CD4-positive, CD25-positive, alpha-beta regulatory T cell (primary cell): ENCODE measurements around the gene MRTFB. TPM values are rescaled to one million over a fixed set of nuclear protein-coding genes. Genes with fewer than 3 reads are reported as not detected.

ENCODE experiments used
- ATAC-seq, 2 donors: fragments of 150-1000 bp; cut with Tn5 transposase; one replicate each; pipeline ENCODE4 v1.10.0; 2021; ENCODE audit warnings: low read depth in 2 of 2, moderate number of reproducible peaks in 2 of 2, moderate library complexity in 1 of 2
- DNase-seq, 3 donors: peaks; one replicate each; pipeline versions ENCODE4 v3.0.0 to v3.0.0-alpha.2; 2012 to 2022; ENCODE audit warnings: mixed read lengths in 1 of 3
- H3K27ac ChIP-seq: one replicate; pipeline ENCODE4 v1.7.0; 2013; ENCODE audit warnings: mild to moderate bottlenecking, low read length; ENCODE audit not compliant: insufficient read depth, poor library complexity, severe bottlenecking
- H3K27me3 ChIP-seq: one replicate; pipeline ENCODE4 v1.7.0; 2013; ENCODE audit warnings: low read length; ENCODE audit not compliant: control insufficient read depth, insufficient read depth
- H3K36me3 ChIP-seq: one replicate; pipeline ENCODE4 v1.7.0; 2013; ENCODE audit warnings: mild to moderate bottlenecking, low read length, moderate library complexity; ENCODE audit not compliant: control insufficient read depth, insufficient read depth
- H3K4me1 ChIP-seq: 2 replicates; pipeline ENCODE4 v1.7.0; 2013; ENCODE audit warnings: mild to moderate bottlenecking, low read length; ENCODE audit not compliant: insufficient read depth, control insufficient read depth, poor library complexity, severe bottlenecking
- H3K4me3 ChIP-seq: one replicate; pipeline ENCODE4 v1.7.0; 2013; ENCODE audit warnings: low read depth, mild to moderate bottlenecking, low read length, moderate library complexity
- H3K9me3 ChIP-seq, 2 experiments: 1 replicate in 1 of 2; 2 replicates in 1 of 2; pipeline ENCODE4 v1.7.0; 2013; ENCODE audit warnings: low read length in 2 of 2, mild to moderate bottlenecking in 1 of 2, moderate library complexity in 1 of 2; ENCODE audit not compliant: control insufficient read depth in 2 of 2
- H3K27ac Mint-ChIP-seq, 3 donors: one replicate each; pipeline ENCODE4 v1.8.0; 2020 to 2022; ENCODE audit warnings: mild to moderate bottlenecking in 3 of 3, mixed read lengths in 3 of 3, moderate library complexity in 2 of 3
- H3K27me3 Mint-ChIP-seq: one replicate; pipeline ENCODE4 v1.8.0; 2022; ENCODE audit warnings: mild to moderate bottlenecking, mixed read lengths
- H3K36me3 Mint-ChIP-seq: one replicate; pipeline ENCODE4 v1.8.0; 2020; ENCODE audit warnings: mixed read lengths
- H3K4me1 Mint-ChIP-seq, 4 donors: one replicate each; pipeline ENCODE4 v1.8.0; 2020 to 2022; ENCODE audit warnings: mixed read lengths in 4 of 4, mild to moderate bottlenecking in 1 of 4
- H3K4me3 Mint-ChIP-seq, 4 donors: one replicate each; pipeline ENCODE4 v1.8.0; 2020 to 2022; ENCODE audit warnings: mild to moderate bottlenecking in 4 of 4, mixed read lengths in 4 of 4, moderate library complexity in 3 of 4
- H3K9me3 Mint-ChIP-seq, 7 donors: one replicate each; pipeline ENCODE4 v1.8.0; 2020 to 2022; ENCODE audit warnings: mixed read lengths in 7 of 7, mild to moderate bottlenecking in 3 of 7, moderate library complexity in 2 of 7
- polyA plus RNA-seq, 4 donors: library from polyadenylated mRNA; unstranded; fragments of 300-500 nt; fragmentation: Illumina TruSeq; gene quantifications; one replicate each; pipeline ENCODE4 v1.2.3, GENCODE V29; 2021
- total RNA-seq: library from RNA; stranded (reverse); gene quantifications from one replicate; pipeline ENCODE4 v1.2.3, GENCODE V29; 2022

The MRTFB gene
- total and polyA plus RNA-seq, 5 donors from 2014 or later: 3.2 to 21.9 (median 4.4) TPM

DNA sequence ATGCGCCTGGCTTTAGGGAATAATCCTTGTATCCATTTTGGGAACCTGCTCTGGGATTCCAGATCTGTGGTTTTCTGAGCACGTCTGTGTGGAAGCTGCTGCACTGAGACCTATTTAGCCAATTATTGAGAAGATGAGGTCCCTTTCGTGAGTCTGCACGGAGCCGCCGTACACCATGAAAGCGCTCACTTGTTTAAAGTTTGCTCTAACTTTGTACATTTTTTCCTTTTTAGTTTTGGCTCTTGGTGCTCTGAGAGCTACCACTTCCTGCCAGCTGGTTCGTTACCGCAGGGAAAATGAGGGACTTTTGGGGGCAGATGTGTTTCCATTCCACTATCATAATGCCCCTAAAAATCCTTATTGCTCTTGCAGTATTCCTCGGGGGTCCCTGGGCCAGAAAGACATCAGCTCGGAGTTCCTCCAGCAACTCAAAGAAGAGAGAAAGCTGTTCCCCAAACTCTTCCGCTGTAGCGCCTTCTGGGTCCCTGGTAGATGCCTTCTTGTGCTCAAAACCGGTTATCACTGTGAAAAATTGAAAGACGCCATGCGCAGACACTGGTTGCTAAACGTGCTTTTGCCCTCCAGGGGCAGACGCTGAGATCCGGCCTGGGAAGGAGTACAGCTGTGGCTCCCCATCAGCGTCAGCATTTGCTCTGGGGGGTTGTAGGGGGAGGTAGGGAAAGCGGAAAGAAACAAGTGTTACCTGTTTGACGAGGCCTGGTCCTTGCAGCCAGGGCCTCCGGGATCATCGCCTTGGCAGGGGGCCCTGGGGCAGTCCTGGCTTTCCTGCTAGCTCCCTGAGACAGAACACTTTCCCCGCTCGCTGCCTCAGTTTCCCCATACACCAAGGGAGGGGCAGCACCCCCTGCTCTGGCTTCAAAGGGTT, 238.1 kb downstream of the MRTFB start:
- Histone ChIP-seq H3K27ac (peak overlapping the region; percentile 15), H3K4me3 (peak overlapping the region; percentile 38), H3K9me3 (no peaks in the 10 kb centered on the region), H3K4me1 (peaks cover 20% of the 10 kb centered on the region), H3K27me3 (no peaks in the 10 kb centered on the region), H3K36me3 (no peaks in the 10 kb centered on the region)
- ATAC-seq: peak; percentile 47 to 52
- peaks cover 26% of the 10 kb centered on the region for H3K27me3 Mint-ChIP-seq
- no peaks in the 10 kb centered on the region for H3K36me3 Mint-ChIP-seq
- peak overlapping the region; percentile 52 to 91 (median 91) for H3K27ac Mint-ChIP-seq
- H3K4me1 Mint-ChIP-seq: peaks cover 0 to 25% (median 10%) of the 10 kb centered on the region in 4 donors
- peaks cover 0 to 3% (median 0%) of the 10 kb centered on the region in 7 donors for H3K9me3 Mint-ChIP-seq
- H3K4me3 Mint-ChIP-seq: peak overlapping the region; percentile 58 to 88 (median 76)
- DNase-seq: peak in 2 of 3 donors; percentile 36 to 56

DNA sequence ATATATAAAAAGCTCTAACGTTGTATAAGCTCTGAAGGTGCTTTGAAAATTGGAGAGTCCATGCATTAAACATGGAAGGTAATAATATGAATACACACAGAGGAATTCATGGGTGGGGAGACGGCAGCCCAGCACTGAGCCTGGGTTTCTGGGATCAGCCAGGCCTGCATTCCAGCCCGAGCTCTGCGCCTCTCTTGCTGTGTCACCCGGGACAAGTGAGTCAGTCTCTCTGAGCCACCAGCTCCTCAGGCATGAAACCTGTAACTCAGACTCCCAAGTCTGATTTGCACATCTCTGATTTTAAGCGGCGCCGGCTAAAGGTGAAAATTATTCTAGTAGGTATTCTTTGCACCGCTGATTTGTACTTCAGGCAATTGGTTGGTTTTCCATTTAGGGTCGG, 238.8 kb downstream of the MRTFB start:
- no peak overlapping the region for H3K4me3 ChIP-seq
- peaks cover 20% of the 10 kb centered on the region for H3K4me1 ChIP-seq

DNA sequence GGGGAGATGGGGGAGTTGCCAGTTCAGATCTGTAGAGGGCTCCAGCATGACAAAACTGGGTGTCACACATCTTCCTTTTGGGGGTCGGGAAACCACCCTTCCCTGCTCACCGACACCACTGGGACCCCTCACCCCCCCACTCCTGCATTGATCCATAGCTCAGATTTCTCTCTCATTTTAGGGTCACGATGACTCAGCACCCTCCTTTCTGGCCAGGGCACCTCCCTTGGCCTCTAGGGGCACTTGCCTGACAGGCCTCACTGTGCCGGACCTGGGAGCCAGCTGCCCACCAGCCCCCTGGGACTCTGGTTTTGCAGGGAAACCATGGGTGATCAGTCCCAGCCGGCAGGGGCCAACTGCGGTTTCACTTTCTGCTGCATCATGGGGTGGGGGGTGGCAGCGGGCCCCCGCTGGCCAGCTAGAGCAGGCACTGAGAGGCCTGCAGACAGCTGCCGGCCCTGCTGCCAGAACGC, 239.4 kb downstream of the MRTFB start:
- peaks cover 0 to 25% (median 10%) of the 10 kb centered on the region in 4 donors for H3K4me1 Mint-ChIP-seq
- Histone ChIP-seq H3K4me3 (no peak overlapping the region), H3K36me3 (no peaks in the 10 kb centered on the region), H3K27me3 (no peaks in the 10 kb centered on the region), H3K9me3 (no peaks in the 10 kb centered on the region), H3K27ac (no peak overlapping the region), H3K4me1 (peaks cover 20% of the 10 kb centered on the region)
- no peak for DNase-seq
- peak in 1 of 2 donors; percentile 7 for ATAC-seq
- H3K27ac Mint-ChIP-seq: no peak overlapping the region
- H3K9me3 Mint-ChIP-seq: peaks cover 0 to 3% (median 0%) of the 10 kb centered on the region in 7 donors
- peaks cover 14% of the 10 kb centered on the region for H3K27me3 Mint-ChIP-seq
- no peaks in the 10 kb centered on the region for H3K36me3 Mint-ChIP-seq
- H3K4me3 Mint-ChIP-seq: no peak overlapping the region

More for the DNA sequence above, 238.8 kb downstream of the MRTFB start:
- Mint-ChIP-seq H3K27ac (no peak overlapping the region), H3K27me3 (peaks cover 20% of the 10 kb centered on the region), H3K9me3 (peaks cover 0 to 3% (median 0%) of the 10 kb centered on the region in 7 donors), H3K4me3 (peak overlapping the region in 3 of 4 donors; percentile 38 to 65 (median 41)), H3K4me1 (peaks cover 0 to 25% (median 10%) of the 10 kb centered on the region in 4 donors), H3K36me3 (no peaks in the 10 kb centered on the region)
- DNase-seq (no peak), ATAC-seq (no peak)
- no peak overlapping the region for H3K27ac ChIP-seq
- H3K9me3 ChIP-seq: no peaks in the 10 kb centered on the region
- H3K36me3 ChIP-seq: no peaks in the 10 kb centered on the region
- H3K27me3 ChIP-seq: no peaks in the 10 kb centered on the region

DNA sequence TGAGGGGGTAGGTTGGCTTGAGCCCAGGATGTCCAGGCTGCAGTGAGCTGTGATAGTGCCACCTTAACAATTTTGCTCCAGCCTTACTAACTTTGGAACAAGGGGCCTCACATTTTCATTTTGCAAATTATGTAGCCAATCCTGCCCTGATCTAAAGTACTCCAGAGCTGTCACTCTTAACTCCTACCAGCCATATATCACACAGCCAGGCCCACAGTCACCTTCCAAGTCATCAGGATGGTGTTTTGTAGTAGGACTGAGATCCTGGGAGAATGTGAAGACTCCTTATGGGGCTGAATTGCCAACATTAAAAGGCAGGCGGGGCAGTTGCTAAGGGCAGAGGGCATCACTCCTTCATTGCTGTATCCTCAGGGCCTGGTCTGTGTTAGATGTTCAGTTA, 243.0 kb downstream of the MRTFB start:
- Mint-ChIP-seq H3K9me3 (no peaks in the 10 kb centered on the region), H3K27me3 (no peaks in the 10 kb centered on the region), H3K27ac (no peak overlapping the region), H3K4me1 (peaks cover 0 to 11% (median 6%) of the 10 kb centered on the region in 4 donors), H3K4me3 (no peak overlapping the region), H3K36me3 (no peaks in the 10 kb centered on the region)
- Histone ChIP-seq H3K27me3 (no peaks in the 10 kb centered on the region), H3K27ac (no peak overlapping the region), H3K4me1 (peaks cover 8% of the 10 kb centered on the region), H3K4me3 (no peak overlapping the region), H3K36me3 (no peaks in the 10 kb centered on the region), H3K9me3 (no peaks in the 10 kb centered on the region)
- no peak for DNase-seq
- ATAC-seq: no peak

DNA sequence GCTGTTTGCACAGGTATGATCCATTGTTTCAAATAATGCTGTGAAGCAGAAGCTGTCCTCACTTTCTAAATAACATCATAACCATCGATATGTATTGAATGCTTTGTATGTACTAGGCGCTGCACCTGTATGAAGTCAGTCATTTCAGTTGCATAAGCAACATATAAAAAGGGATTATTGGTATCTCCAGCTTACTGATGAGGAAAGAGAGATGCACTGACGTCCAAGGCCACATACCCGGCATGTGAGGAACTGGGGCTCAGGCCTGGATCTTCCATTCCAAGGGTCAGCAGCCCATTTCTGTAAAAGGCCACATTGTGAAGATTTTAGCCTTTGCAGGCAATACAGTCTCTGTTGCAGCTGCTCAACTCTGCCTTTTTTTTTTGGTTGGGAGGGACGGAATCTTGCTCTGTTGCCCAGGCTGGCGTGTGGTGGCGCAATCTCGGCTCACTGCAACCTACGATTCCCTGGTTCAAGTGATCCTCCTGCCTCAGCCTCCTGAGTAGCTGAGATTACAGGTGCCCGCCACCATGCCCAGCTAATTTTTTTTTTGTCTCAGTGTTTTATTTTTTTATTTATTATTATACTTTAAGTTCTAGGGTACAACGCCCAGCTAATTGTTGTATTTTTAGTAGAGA, 244.7 kb downstream of the MRTFB start:
- H3K4me1 Mint-ChIP-seq: no peaks in the 10 kb centered on the region
- no peak for ATAC-seq
- Histone ChIP-seq H3K36me3 (no peaks in the 10 kb centered on the region), H3K9me3 (no peaks in the 10 kb centered on the region), H3K4me1 (no peaks in the 10 kb centered on the region), H3K27me3 (no peaks in the 10 kb centered on the region), H3K27ac (no peak overlapping the region), H3K4me3 (no peak overlapping the region)
- H3K36me3 Mint-ChIP-seq: no peaks in the 10 kb centered on the region
- H3K27ac Mint-ChIP-seq: no peak overlapping the region
- H3K9me3 Mint-ChIP-seq: no peaks in the 10 kb centered on the region
- H3K4me3 Mint-ChIP-seq: no peak overlapping the region
- DNase-seq: no peak
- H3K27me3 Mint-ChIP-seq: no peaks in the 10 kb centered on the region

Other genes starting within 250 kb of the MRTFB start
- 8.8 TPM for gene ERCC4, start 151.2 kb upstream of the MRTFB start, total RNA-seq
- gene ERCC4, start 151.2 kb upstream of the MRTFB start, polyA plus RNA-seq: 10 to 100 TPM; 14.5 to 18.2 (median 16.7) TPM